K562 (cell line): ENCODE results near the gene SPATS2L. TPM values are rescaled to one million over a fixed set of nuclear protein-coding genes. Genes with fewer than 3 reads are reported as not detected.

Source experiments
- ARID3A ChIP-seq: IDR thresholded peaks from 2 replicates; pipeline ENCODE4 v1.6.1; 2012; ENCODE audit warnings: low read depth, low read length, improper control_type of control experiment, borderline replicate concordance
- E2F6 ChIP-seq, 2 experiments: IDR thresholded peaks; 2 replicates each; pipeline ENCODE4 v1.6.1; 2011; ENCODE audit warnings: borderline replicate concordance in 1 of 2, control low read depth in 1 of 2, low read depth in 1 of 2, low read length in 1 of 2, mild to moderate bottlenecking in 1 of 2, mixed read lengths in 1 of 2, moderate library complexity in 1 of 2; ENCODE audit not compliant: insufficient read depth in 1 of 2, insufficient read length in 1 of 2, poor library complexity in 1 of 2, severe bottlenecking in 1 of 2; ENCODE audit errors: extremely low read depth in 1 of 2
- ELF2 ChIP-seq: fragments of 250-450 bp; sonication (Bioruptor Pico); IDR thresholded peaks from 2 replicates; pipeline ENCODE4 v1.5.0; 2021; ENCODE audit warnings: mild to moderate bottlenecking
- ETS1 ChIP-seq: conservative IDR thresholded peaks from 2 replicates; pipeline ENCODE4 v1.6.1; 2011; ENCODE audit warnings: low read depth, mild to moderate bottlenecking, low read length; ENCODE audit not compliant: control insufficient read depth
- MAX ChIP-seq: sonication (generic); formaldehyde crosslinking; IDR thresholded peaks from 2 replicates; pipeline ENCODE4 v1.9.0; 2022; ENCODE audit warnings: mild to moderate bottlenecking, missing genetic modification reagents
- MNT ChIP-seq, 2 experiments: fragments of 450-650 bp; conservative IDR thresholded peaks; 2 replicates each; pipeline ENCODE4 v1.6.1; 2017; ENCODE audit warnings: mild to moderate bottlenecking in 2 of 2, moderate library complexity in 2 of 2
- MTF1 ChIP-seq: fragments of 250-450 bp; sonication (Bioruptor Pico); IDR thresholded peaks from 2 replicates; pipeline ENCODE4 v1.9.0; 2021; ENCODE audit warnings: moderate library complexity, mild to moderate bottlenecking, inconsistent platforms, borderline replicate concordance
- NCOA1 ChIP-seq: fragments of 450-650 bp; IDR thresholded peaks from 2 replicates; pipeline ENCODE4 v1.6.1; 2016; ENCODE audit warnings: low read depth
- NONO ChIP-seq, 2 experiments: fragments of 200-400 bp in 1 of 2; fragments of 450-650 bp in 1 of 2; formaldehyde crosslinking in 1 of 2; IDR thresholded peaks; 2 replicates each; pipeline ENCODE4 v1.6.1; 2017; ENCODE audit warnings: low read depth in 2 of 2, mild to moderate bottlenecking in 2 of 2, moderate library complexity in 2 of 2, low read length in 1 of 2
- POLR2A ChIP-seq: fragments of 450-650 bp; conservative IDR thresholded peaks from 2 replicates; pipeline ENCODE4 v1.6.1; 2016
- POLR2H ChIP-seq: IDR thresholded peaks from 2 replicates; pipeline ENCODE4 v1.6.1; 2016; ENCODE audit warnings: missing genetic modification characterization, low read depth, mild to moderate bottlenecking, control low read depth, missing compliant biosample characterization, moderate library complexity
- RBFOX2 ChIP-seq: fragments of 200-400 bp; formaldehyde crosslinking; IDR thresholded peaks from 2 replicates; pipeline ENCODE4 v1.6.1; 2017; ENCODE audit warnings: low read depth, mild to moderate bottlenecking, low read length, moderate library complexity
- SIN3B ChIP-seq: fragments of 450-650 bp; IDR thresholded peaks from 2 replicates; pipeline ENCODE4 v1.6.1; 2017; ENCODE audit warnings: low read depth, mild to moderate bottlenecking, moderate library complexity
- SMARCA5 ChIP-seq: fragments of 450-650 bp; IDR thresholded peaks from 2 replicates; pipeline ENCODE4 v1.6.1; 2016
- TCFL5 ChIP-seq: fragments of 250-450 bp; sonication (Bioruptor Pico); conservative IDR thresholded peaks from 2 replicates; pipeline ENCODE4 v1.6.1; 2021; ENCODE audit warnings: mild to moderate bottlenecking, moderate library complexity, matching md5 sums
- VEZF1 ChIP-seq: fragments of 200-800 bp; sonication (Bioruptor generic); IDR thresholded peaks from 2 replicates; pipeline ENCODE4 v1.6.1; 2017; ENCODE audit warnings: missing genetic modification characterization, missing compliant biosample characterization
- XRCC4 ChIP-seq: IDR thresholded peaks from one replicate; pipeline ENCODE4 v1.6.1; 2011; ENCODE audit not compliant: insufficient read depth, insufficient read length; ENCODE audit errors: extremely low read depth
- ZBTB17 ChIP-seq: fragments of 450-650 bp; formaldehyde crosslinking; IDR thresholded peaks from 2 replicates; pipeline ENCODE4 v1.4.0; 2020; ENCODE audit warnings: mild to moderate bottlenecking
- polyA plus RNA-seq, 8 experiments: library from polyadenylated mRNA; depleted of rRNA in 4 of 8; stranded (reverse) in 5 of 8; unstranded in 3 of 8; fragments of >200 nt; fragmentation: Nextera tagmentation in 2 of 8; fragmentation: Illumina TruSeq in 1 of 8; extraction: Ambion mirVana in 2 of 8; extraction: Trizol in 1 of 8; gene quantifications; 2 replicates each; pipeline versions ENCODE4 v1.2.1 to v1.2.3, GENCODE V29; 2011 to 2014; ENCODE audit warnings: inconsistent platforms in 1 of 8, missing spikeins in 1 of 8
- total RNA-seq, 7 experiments: library from RNA; depleted of rRNA in 6 of 7; stranded (reverse); fragments of >200 nt in 6 of 7; fragmentation: Illumina TruSeq in 2 of 7; extraction: Trizol in 2 of 7; gene quantifications; 2 replicates each; pipeline versions ENCODE4 v1.2.1 to v1.2.3, GENCODE V29; 2011 to 2021; ENCODE audit warnings: low replicate concordance in 1 of 7

SPATS2L gene
- total and polyA plus RNA-seq, 9 of the 15 experiments (the other 6 are each of a cell fraction or from before 2014, with no cell fraction given), result 11.3 to 41.5 (median 24.9) TPM

GRCh38 chr2:200509612-200510433 is 203.3 kb downstream of the SPATS2L start, which contains the start of gene KCTD18 (continued):
- TF ChIP-seq POLR2H, result peak; percentile 42; the same call in 1 of the 2 replicates
- TF ChIP-seq RBFOX2, result peak; percentile 85
- TF ChIP-seq SMARCA5, result no peak
- TF ChIP-seq ZBTB17 (CRISPR knock-in tag), result no peak
- TF ChIP-seq VEZF1, result peak; percentile 92
- TF ChIP-seq ETS1, result peak; percentile 78
- no peak for TF ChIP-seq ARID3A
- TF ChIP-seq POLR2A, result peak; percentile 62; the same call in 1 of the 2 replicates
- no peak for TF ChIP-seq NCOA1
- 0 out of 2 replicates have a peak, but pooled peaks have one; percentile 49 for TF ChIP-seq SIN3B
- TF ChIP-seq NONO (IDR thresholded peaks at IDR 0.05; ENCODE audit: low read depth in 2 of 2, low read length in 1 of 2), result 0 out of 4 replicates have a peak, but pooled peaks of 1 of the 2 experiments have one; percentile 31
- no peak for TF ChIP-seq MTF1
- TF ChIP-seq ELF2 (CRISPR knock-in tag), result peak; percentile 90
- peak in 1 of 2 experiments; percentile 61 for TF ChIP-seq E2F6 (IDR thresholded peaks at IDR 0.05; ENCODE audit: borderline replicate concordance in 1 of 2, extremely low read depth in 1 of 2, insufficient read depth in 1 of 2, insufficient read length in 1 of 2, low read depth in 1 of 2, low read length in 1 of 2, poor library complexity in 1 of 2, severe bottlenecking in 1 of 2)
- peak; percentile 66 for TF ChIP-seq MAX (CRISPR knock-in tag)
- TF ChIP-seq TCFL5, result no peak
- TF ChIP-seq XRCC4, result no peak
- peak in 1 of 2 experiments; percentile 71; a peak in 3 of 4 replicates for TF ChIP-seq MNT (conservative IDR thresholded peaks at IDR 0.05)
